Hematopoietic multipotent progenitor cell treated with erythropoietin and hydrocortisone succinate and interleukin-3 and kit ligand, for 8 days (in vitro differentiated cells): ENCODE data around the gene BAG5.
A peak's percentile ranks its signal among the peaks of the same experiment; 100 is the strongest.
"Not testable (repeated sequence)": the region's sequence is repeated elsewhere in the genome, so short reads cannot be mapped to it uniquely, and the experiment has no call there.

Experiments
- DNase-seq: peaks from one replicate; pipeline ENCODE4 v3.0.0-alpha.2; 2015

Gene BAG5

DNA sequence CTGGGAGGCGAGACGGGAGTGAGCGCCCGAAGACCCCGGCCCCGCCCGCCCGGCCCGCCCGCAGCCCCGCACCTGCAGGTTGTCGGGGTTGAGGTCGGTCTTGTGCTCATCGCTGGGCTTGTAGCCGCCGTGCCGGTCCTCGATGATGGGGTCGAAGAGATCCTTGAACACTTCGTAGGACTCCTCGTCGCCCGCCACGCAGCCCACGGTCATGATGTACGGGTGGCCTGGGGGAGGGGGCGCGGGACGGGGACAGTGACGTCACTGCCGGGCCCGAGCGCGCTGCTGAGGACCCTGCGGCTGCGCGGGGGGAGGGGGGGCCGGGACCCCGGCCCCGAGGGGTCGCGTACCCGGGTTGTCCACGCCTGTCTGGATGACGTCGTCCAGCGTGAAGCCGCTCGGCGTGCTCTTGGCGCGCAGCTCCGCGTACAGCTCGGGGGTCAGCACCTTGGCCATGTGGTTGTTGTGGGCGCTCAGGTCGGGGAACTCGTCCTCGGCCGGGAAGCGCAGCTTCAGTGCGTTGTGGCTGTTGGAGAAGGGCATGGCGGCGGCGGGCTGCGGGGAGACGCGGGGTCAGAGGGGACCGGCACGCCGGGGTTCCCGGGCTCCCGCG is 40.4 kb downstream of the BAG5 start:
- no peak for DNase-seq

GRCh38 chr14:103521438-103521950 is 41.0 kb downstream of the BAG5 start:
- DNase-seq, result peak; percentile 44

- DNase-seq, result peak; percentile 85
Observed at GRCh38 chr14:103520657-103521437, 41.6 kb downstream of the BAG5 start.

DNA sequence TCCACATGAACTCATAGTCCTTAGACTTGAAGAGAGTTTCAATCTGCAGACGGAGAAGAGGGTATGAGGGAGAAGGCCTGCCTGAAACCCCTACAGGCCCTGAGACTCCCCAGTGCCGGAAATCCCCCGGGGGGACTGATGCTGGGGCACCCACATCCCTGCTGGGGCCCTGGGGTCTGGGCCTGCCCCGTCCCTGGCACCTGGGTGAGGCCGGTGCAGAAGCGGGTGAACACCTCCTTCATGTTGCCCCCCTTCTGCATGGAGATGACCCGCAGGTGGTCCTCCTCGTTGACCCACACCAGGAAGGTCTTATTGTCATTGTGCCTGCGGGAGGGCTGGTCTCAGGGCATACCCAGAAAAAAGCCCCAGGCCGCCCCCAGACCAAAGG is 42.2 kb downstream of the BAG5 start:
- no peak for DNase-seq

DNA sequence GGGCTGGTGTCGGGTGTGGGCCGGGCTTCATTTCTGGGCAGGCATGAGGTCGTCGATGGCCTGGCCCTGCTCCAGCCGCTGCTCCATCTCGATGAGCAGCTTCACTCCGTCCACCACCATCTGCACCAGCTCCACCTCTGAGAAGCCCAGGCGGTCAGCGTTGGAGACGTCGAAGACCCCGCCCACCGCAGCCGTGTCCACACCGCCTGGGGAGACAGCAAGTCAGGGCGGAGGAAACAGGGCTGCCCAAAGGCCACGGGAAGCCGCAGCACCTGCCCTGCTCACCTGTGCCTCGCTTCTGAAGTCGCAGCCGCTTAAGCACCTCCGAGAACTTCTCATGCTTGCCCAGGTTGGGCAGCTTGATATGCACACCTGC is 42.6 kb downstream of the BAG5 start:
- no peak for DNase-seq

- DNase-seq, result peak; percentile 70
Observed at GRCh38 chr14:103519043-103519836, 43.2 kb downstream of the BAG5 start.

DNA sequence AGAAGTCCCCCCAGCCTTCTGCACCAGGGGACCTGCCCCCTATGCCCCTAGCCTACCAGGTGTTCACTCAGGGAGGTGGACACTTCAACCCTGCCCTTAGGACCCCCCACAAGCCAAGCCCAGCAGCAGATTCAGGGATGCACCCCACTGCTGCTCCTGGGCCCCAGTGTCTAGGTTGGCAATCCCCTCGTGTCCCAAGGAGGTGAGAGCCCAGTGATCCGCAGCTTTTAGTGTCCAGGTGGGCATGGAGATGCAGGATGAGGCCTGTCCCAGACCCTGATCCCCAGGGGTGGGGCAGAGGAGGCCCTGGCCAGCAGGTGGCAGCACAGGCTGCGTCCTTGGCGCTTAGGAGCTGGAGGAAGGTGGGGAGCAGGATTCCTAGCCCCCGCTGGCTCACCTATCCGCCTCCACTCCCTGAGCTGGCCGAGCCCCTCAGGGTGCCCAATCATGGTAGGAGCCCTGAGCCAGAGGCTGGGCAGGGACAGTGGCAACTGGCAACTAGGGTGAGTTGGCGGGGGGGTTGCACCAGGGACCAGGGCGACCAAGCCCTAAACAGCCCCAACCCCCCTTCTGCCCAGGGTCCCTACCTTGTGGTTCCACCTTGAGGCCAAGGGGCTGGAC is 43.9 kb downstream of the BAG5 start:
- peak; percentile 63 for DNase-seq

- DNase-seq, result no peak
Observed at GRCh38 chr14:103517721-103518421, 44.6 kb downstream of the BAG5 start.

DNA sequence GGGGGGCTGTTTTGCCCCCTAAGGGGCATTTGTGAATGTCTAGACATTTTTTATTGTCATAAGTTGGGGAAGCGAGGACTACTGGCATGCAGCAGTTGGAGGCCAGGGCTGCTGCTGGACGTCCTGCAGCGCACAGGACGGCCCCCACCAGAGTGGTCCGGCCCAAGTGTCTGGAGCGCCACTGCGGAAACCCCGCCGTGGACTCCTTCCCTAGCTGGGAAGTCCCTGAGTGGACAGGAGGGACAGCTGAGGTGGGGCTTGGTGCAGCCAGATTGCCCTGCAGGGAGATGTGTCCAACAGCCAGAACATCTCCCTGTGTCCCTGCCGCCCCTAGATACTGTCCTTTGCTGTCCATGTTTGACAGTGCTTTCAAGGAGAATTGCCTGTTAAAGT is 45.3 kb downstream of the BAG5 start:
- DNase-seq, result no peak

- no peak for DNase-seq
Observed at GRCh38 chr14:103516426-103517173, 45.9 kb downstream of the BAG5 start.

DNA sequence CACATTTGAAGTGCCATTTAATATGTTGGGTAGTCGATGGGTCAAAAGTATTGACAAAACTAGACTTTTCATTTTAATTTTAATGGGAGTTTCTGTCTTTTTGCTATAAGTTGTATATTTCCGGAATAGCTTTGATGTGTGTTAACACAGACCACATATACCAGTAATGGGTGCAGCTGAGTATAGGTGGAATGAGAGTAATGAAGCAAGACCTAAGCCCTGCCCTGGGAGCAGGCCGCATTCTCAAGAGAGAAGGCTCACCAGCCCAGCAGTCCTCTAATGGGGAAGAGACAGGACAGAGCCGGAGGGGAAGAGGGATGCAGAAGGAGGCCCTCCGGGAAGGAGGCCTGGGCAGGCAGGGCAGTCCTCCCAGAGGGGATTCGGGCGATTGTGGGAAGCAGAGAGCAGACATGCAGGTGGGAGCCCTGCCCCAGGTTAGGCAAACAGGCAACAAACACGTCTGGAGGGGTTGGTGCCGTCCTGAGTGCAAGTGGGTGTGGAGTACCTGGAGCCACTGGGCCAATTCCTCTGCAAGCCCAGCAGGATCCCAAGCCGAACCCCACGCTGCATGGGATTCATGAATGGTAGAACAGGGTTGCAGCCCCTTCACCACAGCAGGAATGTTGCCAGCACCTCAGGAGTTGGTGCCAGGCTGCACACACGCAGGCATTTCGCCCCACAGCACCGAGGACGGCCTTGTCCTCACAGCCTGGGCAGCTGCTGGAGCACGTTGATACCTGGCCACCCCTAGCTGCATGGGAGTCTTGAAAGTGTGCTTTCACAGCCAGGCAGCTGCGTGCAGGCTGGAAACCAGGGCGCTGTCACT is 47.6 kb downstream of the BAG5 start:
- no peak for DNase-seq

- peak; percentile 85 for DNase-seq
Observed at GRCh38 chr14:103512701-103513611, 49.5 kb downstream of the BAG5 start.

DNA sequence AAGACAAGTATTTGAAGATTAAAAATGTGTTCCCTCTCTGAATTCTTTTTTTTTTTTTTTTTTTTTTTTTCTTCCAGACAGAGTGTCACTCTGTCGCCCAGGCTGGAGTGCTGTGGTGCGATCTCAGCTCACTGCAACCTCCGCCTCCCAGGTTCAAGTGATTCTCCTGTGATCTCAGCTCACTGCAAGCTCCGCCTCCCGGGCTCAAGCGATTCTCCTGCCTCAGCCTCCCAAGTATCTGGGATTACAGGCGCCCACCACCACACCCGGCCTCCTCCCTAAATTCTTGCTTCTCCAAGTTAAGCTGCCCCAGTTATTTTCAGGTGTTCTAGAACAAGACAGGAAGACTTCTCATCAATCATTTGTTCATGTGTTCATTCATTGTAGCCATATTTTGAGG is 50.3 kb downstream of the BAG5 start:
- not testable (repeated sequence) for DNase-seq

DNA sequence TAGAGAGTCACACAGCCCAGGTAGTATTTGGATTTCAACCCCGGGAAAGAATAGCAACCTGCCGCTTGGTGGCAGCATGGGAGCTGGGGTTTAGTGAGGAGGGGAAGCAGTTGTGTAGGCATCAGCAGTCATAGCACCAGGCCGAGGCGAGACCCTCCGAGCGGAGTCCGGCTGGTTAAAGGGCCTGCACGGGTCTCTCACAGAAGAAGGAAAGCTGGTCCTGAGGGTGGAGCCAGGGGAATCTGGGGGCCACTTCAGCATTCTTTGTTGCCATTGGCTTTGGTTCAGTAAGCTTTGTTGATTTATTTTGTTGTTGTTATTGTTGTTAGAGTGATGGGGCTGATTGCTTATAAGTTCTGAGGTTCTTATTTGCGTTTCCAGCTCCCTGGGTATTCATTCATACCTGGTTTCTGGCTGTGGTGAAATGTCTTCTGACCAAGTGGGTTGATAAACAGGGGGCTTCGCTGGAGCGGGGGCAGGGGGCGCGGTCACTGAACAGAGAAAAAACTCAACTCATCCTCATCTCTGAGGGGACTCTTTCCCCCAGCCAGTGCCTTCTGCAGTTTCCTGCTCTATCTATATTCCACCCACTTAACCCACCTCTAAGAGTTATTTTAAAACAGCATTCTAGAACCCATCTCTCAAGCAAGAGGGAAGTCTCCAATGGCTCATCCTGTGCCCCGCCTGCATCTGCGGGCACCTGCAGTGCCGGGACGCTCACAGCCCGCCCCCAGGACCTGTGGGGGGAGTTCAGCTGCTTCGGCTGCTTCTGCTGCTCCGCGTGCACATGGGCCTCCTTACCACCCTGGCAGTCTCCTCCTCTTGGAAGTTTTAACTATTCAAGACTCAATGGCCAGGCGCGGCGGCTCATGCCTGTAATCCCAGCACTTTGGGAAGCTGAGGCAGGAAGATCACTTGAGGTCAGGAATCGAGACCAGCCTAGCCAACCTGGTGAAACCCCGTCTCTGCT is 51.4 kb downstream of the BAG5 start:
- no peak for DNase-seq

DNA sequence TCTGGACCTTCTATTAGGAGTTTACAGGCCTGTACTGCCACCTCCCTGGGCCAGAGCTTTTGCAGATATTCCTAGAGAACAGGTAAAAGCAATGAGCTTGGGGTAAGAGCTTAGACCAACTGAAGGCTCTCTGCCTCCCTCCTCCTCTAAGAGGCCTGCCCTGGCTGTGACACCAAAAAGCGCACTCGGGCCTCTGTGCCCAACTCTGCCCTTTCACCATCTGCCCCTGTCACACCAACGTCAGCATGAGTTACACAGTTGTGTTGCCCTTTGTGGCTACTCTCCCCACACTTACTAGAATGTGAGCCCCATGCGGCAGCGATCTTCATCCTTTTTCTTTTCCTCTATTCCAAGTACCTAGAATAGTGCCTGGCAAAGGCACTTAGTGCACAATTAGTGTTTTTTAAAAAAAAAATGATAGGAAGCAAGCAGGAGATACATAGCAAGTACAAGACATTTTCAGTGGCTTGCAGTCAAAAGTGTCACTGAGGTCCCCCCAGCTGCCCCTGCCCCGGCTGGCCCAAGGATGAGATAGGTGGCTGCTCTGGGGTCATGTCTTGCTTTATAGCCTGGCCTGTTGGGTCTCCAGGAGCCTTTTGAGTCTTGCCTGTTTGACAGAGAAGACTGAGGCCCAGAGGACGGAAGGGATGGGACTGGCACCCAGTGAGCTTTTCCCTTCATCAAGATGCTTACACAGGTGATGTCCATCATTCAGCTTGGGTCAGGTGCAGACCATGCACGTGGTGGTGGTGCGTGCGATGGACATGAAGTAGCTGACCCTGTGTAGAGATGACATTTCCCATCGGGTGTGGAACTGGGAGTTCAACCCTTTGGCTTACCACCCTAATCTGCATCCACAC is 52.4 kb downstream of the BAG5 start:
- DNase-seq, result no peak

GRCh38 chr14:103508521-103509329 is 53.7 kb downstream of the BAG5 start:
- DNase-seq, result no peak

- no peak for DNase-seq
Observed at GRCh38 chr14:103507751-103508150, 54.7 kb downstream of the BAG5 start.
